Transverse colon (tissue), 3 donors: ENCODE data around the gene HDAC1.

Experiments used
- CTCF ChIP-seq, 5 experiments: fragments of 200-600 bp in 3 of 5; fragments of 450-650 bp in 2 of 5; sonication (generic) in 3 of 5; IDR thresholded peaks; 1 replicate in 2 of 5; 2 replicates in 3 of 5; pipeline ENCODE4 v1.5.1; 2016 to 2017; ENCODE audit warnings: antibody characterized with exemption in 5 of 5, inconsistent platforms in 3 of 5, mild to moderate bottlenecking in 2 of 5, moderate library complexity in 1 of 5
- EP300 ChIP-seq: sonication (generic); formaldehyde crosslinking; IDR thresholded peaks from one replicate; pipeline ENCODE4 v1.6.1; 2017; ENCODE audit warnings: antibody characterized with exemption, low read depth

- no peak for TF ChIP-seq EP300
- no peak for TF ChIP-seq CTCF (IDR thresholded peaks at IDR 0.05)
Observed at GRCh38 chr1:32345289-32345827, 53.5 kb downstream of the HDAC1 start.
